KMS-11 (cell line): Measurements from ENCODE around the gene KCNH3.

Experiments used
- H2AFZ ChIP-seq: fragments of 200-600 bp; sonication (generic); 2 replicates; pipeline ENCODE4 v1.6.1; 2016; ENCODE audit warnings: antibody characterized with exemption, mixed run types, low read depth
- H3K27ac ChIP-seq: fragments of 200-600 bp; sonication (generic); 2 replicates; pipeline ENCODE4 v1.6.1; 2016; ENCODE audit warnings: mild to moderate bottlenecking, mixed run types
- H3K27me3 ChIP-seq: fragments of 200-600 bp; sonication (generic); 2 replicates; pipeline ENCODE4 v1.6.1; 2017; ENCODE audit warnings: mild to moderate bottlenecking, low read depth, mixed run types, moderate library complexity; ENCODE audit not compliant: insufficient read depth
- H3K36me3 ChIP-seq: fragments of 200-600 bp; sonication (generic); 2 replicates; pipeline ENCODE4 v1.6.1; 2017; ENCODE audit warnings: mild to moderate bottlenecking, mixed run types; ENCODE audit not compliant: insufficient read depth
- H3K4me1 ChIP-seq: fragments of 200-600 bp; sonication (generic); 2 replicates; pipeline ENCODE4 v1.6.1; 2016; ENCODE audit warnings: mild to moderate bottlenecking, low read depth, mixed run types; ENCODE audit not compliant: poor library complexity, severe bottlenecking
- H3K4me2 ChIP-seq: fragments of 200-600 bp; sonication (generic); 2 replicates; pipeline ENCODE4 v1.7.0; 2016; ENCODE audit warnings: mild to moderate bottlenecking, mixed run types
- H3K4me3 ChIP-seq: fragments of 200-600 bp; sonication (generic); IDR thresholded peaks from 2 replicates; pipeline ENCODE4 v1.6.1; 2017; ENCODE audit warnings: low read depth, low read length, mixed read lengths; ENCODE audit not compliant: insufficient read depth
- H3K79me2 ChIP-seq: fragments of 200-600 bp; sonication (generic); 2 replicates; pipeline ENCODE4 v1.6.1; 2016; ENCODE audit warnings: low read depth, mixed run types; ENCODE audit not compliant: insufficient read depth
- H3K9ac ChIP-seq: fragments of 200-600 bp; sonication (generic); 2 replicates; pipeline ENCODE4 v1.6.1; 2016; ENCODE audit warnings: mild to moderate bottlenecking, mixed run types
- H4K20me1 ChIP-seq: fragments of 200-600 bp; sonication (generic); 2 replicates; pipeline ENCODE4 v1.6.1; 2016; ENCODE audit warnings: mild to moderate bottlenecking, mixed run types; ENCODE audit not compliant: insufficient read depth
- CTCF ChIP-seq: fragments of 200-600 bp; sonication (generic); conservative IDR thresholded peaks from 2 replicates; pipeline ENCODE4 v1.6.1; 2017; ENCODE audit warnings: low read depth, mild to moderate bottlenecking, antibody characterized with exemption, low read length, moderate library complexity, mixed read lengths

The KCNH3 gene, protein sequence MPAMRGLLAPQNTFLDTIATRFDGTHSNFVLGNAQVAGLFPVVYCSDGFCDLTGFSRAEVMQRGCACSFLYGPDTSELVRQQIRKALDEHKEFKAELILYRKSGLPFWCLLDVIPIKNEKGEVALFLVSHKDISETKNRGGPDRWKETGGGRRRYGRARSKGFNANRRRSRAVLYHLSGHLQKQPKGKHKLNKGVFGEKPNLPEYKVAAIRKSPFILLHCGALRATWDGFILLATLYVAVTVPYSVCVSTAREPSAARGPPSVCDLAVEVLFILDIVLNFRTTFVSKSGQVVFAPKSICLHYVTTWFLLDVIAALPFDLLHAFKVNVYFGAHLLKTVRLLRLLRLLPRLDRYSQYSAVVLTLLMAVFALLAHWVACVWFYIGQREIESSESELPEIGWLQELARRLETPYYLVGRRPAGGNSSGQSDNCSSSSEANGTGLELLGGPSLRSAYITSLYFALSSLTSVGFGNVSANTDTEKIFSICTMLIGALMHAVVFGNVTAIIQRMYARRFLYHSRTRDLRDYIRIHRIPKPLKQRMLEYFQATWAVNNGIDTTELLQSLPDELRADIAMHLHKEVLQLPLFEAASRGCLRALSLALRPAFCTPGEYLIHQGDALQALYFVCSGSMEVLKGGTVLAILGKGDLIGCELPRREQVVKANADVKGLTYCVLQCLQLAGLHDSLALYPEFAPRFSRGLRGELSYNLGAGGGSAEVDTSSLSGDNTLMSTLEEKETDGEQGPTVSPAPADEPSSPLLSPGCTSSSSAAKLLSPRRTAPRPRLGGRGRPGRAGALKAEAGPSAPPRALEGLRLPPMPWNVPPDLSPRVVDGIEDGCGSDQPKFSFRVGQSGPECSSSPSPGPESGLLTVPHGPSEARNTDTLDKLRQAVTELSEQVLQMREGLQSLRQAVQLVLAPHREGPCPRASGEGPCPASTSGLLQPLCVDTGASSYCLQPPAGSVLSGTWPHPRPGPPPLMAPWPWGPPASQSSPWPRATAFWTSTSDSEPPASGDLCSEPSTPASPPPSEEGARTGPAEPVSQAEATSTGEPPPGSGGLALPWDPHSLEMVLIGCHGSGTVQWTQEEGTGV

DNA sequence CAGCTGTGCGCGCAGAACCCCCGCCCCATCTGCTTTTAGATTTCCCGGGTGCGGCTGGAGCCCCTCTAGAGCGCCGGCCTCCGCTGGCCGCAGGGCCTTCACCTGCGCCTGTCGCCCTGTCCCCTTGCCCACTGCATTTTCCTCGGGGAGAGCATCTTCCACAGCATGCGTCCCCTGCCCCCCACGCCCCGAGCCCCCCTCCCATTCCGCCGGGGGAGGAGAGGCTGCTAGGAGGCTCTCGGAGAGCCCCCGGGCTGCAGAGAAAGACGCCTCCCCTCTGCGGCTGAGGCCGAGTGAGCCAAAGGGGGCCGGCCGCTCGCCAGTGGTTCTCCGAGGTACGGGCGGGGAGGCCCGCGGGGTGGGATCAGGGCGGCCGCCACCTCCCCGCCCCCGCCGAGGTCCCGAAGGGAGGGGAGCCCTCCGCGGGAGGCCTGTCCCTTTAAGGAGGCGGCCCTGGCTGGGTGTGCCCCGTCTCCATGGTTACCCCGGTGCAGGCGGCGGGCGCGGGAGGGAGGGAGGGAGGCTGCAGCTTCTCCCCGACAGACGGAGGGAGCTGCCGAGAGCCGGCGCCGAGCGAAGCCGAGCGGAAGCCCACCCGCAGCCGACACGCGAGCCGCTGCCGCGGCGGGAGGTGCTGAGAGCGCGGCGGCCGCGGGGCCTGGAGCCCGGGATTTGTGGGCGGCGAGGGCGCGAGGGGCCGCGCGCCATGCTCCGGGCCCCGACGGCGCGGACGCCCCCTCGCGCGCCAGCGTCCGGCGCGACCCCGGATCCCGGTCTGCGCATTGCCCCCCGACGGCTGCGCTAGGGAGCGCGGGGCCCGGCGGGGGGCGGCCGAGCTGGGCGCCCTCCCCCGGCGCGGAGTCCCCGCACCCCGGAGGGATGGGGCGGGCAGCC lies at the start of gene KCNH3:
KCNH3 (plus strand) TSS at position 521 of the 894 bp plus-strand sequence. CDS start 387 bp downstream, outside the sequence.
- no peaks in the 10 kb centered on the region for H3K36me3 ChIP-seq
- peak within 1 kb of the TSS; percentile 93 for H3K4me2 ChIP-seq
- TF ChIP-seq CTCF: no peak
- H3K4me3 ChIP-seq: no peak within 1 kb of the TSS
- H3K27ac ChIP-seq: no peak within 1 kb of the TSS
- no peaks in the 10 kb centered on the region for H4K20me1 ChIP-seq
- H3K9ac ChIP-seq: no peak within 1 kb of the TSS; the same call in 1 of the 2 replicates
- no peaks in the 10 kb centered on the region for H3K79me2 ChIP-seq
- peaks cover 27% of the 10 kb centered on the region for H3K4me1 ChIP-seq
- peaks cover 28% of the 10 kb centered on the region for H3K27me3 ChIP-seq
- H2AFZ ChIP-seq: peak within 1 kb of the TSS; percentile 57

- no peak for TF ChIP-seq CTCF
- Histone ChIP-seq H3K27ac (no peak overlapping the region), H3K79me2 (peaks cover 8% of the 10 kb centered on the region; the same call in 1 of the 2 replicates), H3K4me2 (no peak overlapping the region), H3K4me3 (no peak overlapping the region), H3K36me3 (no peaks in the 10 kb centered on the region), H3K27me3 (no peaks in the 10 kb centered on the region), H4K20me1 (no peaks in the 10 kb centered on the region), H3K4me1 (peaks cover 75% of the 10 kb centered on the region), H2AFZ (no peak overlapping the region), H3K9ac (no peak overlapping the region)
Measured at GRCh38 chr12:49489154-49489553, 49.7 kb upstream of the KCNH3 start.

GRCh38 chr12:49489720-49490119 lies 49.1 kb upstream of the KCNH3 start:
- Histone ChIP-seq H2AFZ (no peak overlapping the region), H3K79me2 (peaks cover 3% of the 10 kb centered on the region; the same call in 1 of the 2 replicates), H3K27me3 (no peaks in the 10 kb centered on the region), H3K27ac (no peak overlapping the region), H4K20me1 (no peaks in the 10 kb centered on the region), H3K4me2 (no peak overlapping the region), H3K4me3 (no peak overlapping the region), H3K9ac (no peak overlapping the region), H3K4me1 (peaks cover 76% of the 10 kb centered on the region), H3K36me3 (no peaks in the 10 kb centered on the region; the same call in 1 of the 2 replicates)
- TF ChIP-seq CTCF: no peak

DNA sequence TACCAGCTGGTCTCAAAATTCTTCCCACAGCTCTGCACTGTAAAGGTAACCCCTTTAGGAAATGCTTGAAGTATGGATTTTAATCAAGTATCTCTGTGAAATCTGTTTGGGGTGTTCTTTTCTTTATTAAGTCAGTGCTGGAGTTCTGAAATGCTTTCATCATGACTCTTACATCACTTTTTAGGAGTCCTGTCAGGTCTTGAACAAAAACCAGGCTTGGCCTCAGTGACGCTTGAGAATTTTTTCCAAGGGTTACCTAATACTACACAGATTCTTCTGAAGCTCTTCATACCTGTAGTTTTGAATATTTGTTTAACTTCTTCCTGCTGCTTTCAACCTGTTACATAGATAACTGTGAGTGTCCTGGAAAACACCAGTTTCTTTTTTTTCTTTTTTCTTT lies 47.0 kb upstream of the KCNH3 start:
- Histone ChIP-seq H3K9ac (no peak overlapping the region), H3K79me2 (peaks cover 3% of the 10 kb centered on the region; the same call in 1 of the 2 replicates), H3K4me1 (peaks cover 76% of the 10 kb centered on the region), H4K20me1 (no peaks in the 10 kb centered on the region), H3K27ac (no peak overlapping the region), H3K27me3 (no peaks in the 10 kb centered on the region), H3K4me2 (no peak overlapping the region), H2AFZ (no peak overlapping the region), H3K4me3 (no peak overlapping the region), H3K36me3 (no peaks in the 10 kb centered on the region; the same call in 1 of the 2 replicates)
- TF ChIP-seq CTCF: no peak
